IMR-90 (cell line): ENCODE measurements around the gene UBR7. TPM values are rescaled to one million over a fixed set of nuclear protein-coding genes. Genes with fewer than 3 reads are reported as not detected.

Source experiments
- ATAC-seq: fragments of 200-7000 bp; cut with Tn5 transposase; 2 replicates; pipeline ENCODE4 v1.9.1; 2020; ENCODE audit warnings: low read depth, mild to moderate bottlenecking, moderate library complexity
- BruUV-seq: library from RNA; stranded (reverse); fragments of 400-500 nt; replicated peaks from 2 replicates; lab custom pipeline; 2021; lab: Mats Ljungman, UMichigan
- CTCF ChIA-PET: fragments of 300-600 bp; formaldehyde crosslinking; extraction: SDS; loops from one replicate; lab custom pipeline; 2021; ENCODE audit warnings: antibody characterized with exemption; lab: Yijun Ruan, JAX
- POLR2A ChIA-PET: fragments of 300-600 bp; sonication (Branson Sonifier 250); formaldehyde crosslinking; loops from one replicate; lab custom pipeline; 2022; ENCODE audit warnings: antibody characterized with exemption; ENCODE audit not compliant: unreplicated experiment; lab: Charles Lee
- DNase-seq: peaks from one replicate; pipeline ENCODE4 v3.0.0; 2013
- H2AFZ ChIP-seq: replicated peaks from 2 replicates; pipeline ENCODE3; 2013; ENCODE audit warnings: low read length, mild to moderate bottlenecking; ENCODE audit not compliant: poor library complexity
- H2AK5ac ChIP-seq: 2 replicates; pipeline ENCODE4 v1.6.1; 2013; ENCODE audit warnings: low read depth, low read length, inconsistent platforms
- H2AK9ac ChIP-seq: replicated peaks from 2 replicates; pipeline ENCODE3; 2013; ENCODE audit warnings: mild to moderate bottlenecking, low read depth, low read length, moderate library complexity; ENCODE audit not compliant: poor library complexity
- H2BK120ac ChIP-seq: 2 replicates; pipeline ENCODE4 v1.6.1; 2013; ENCODE audit warnings: low read depth, low read length, inconsistent platforms
- H2BK15ac ChIP-seq: 3 replicates; pipeline ENCODE4 v1.6.1; 2013; ENCODE audit warnings: low read depth, low read length, inconsistent platforms
- H2BK20ac ChIP-seq: 2 replicates; pipeline ENCODE4 v1.6.1; 2013; ENCODE audit warnings: low read depth, mild to moderate bottlenecking, inconsistent platforms, low read length, moderate library complexity
- H2BK5ac ChIP-seq: 2 replicates; pipeline ENCODE4 v1.6.1; 2013; ENCODE audit warnings: mild to moderate bottlenecking, low read depth, low read length, inconsistent platforms; ENCODE audit not compliant: poor library complexity, severe bottlenecking
- H3K14ac ChIP-seq: replicated peaks from 2 replicates; pipeline ENCODE4 v1.6.1; 2013; ENCODE audit warnings: low read depth, low read length, inconsistent platforms
- H3K18ac ChIP-seq: 2 replicates; pipeline ENCODE4 v1.6.1; 2013; ENCODE audit warnings: low read depth, low read length, control low read depth
- H3K23ac ChIP-seq: 2 replicates; pipeline ENCODE4 v1.6.1; 2013; ENCODE audit warnings: low read depth, low read length, inconsistent platforms
- H3K27ac ChIP-seq: 2 replicates; pipeline ENCODE4 v1.5.1; 2013; ENCODE audit warnings: mild to moderate bottlenecking, control low read depth, low read length; ENCODE audit not compliant: insufficient read depth
- H3K27me3 ChIP-seq: 2 replicates; pipeline ENCODE4 v1.6.1; 2013; ENCODE audit warnings: low read length; ENCODE audit not compliant: control insufficient read depth, insufficient read depth
- H3K36me3 ChIP-seq: 2 replicates; pipeline ENCODE4 v1.6.1; 2013; ENCODE audit warnings: low read length, mixed read lengths; ENCODE audit not compliant: control insufficient read depth, insufficient read depth
- H3K4ac ChIP-seq: 2 replicates; pipeline ENCODE4 v1.6.1; 2013; ENCODE audit warnings: low read depth, low read length, inconsistent platforms
- H3K4me1 ChIP-seq: 2 replicates; pipeline ENCODE4 v1.6.1; 2013; ENCODE audit warnings: low read length, mixed read lengths; ENCODE audit not compliant: control insufficient read depth, insufficient read depth
- H3K4me2 ChIP-seq: 2 replicates; pipeline ENCODE4 v1.6.1; 2013; ENCODE audit warnings: low read depth, mild to moderate bottlenecking, control low read depth, low read length, moderate library complexity
- H3K4me3 ChIP-seq: 2 replicates; pipeline ENCODE4 v1.5.1; 2013; ENCODE audit warnings: low read depth, mild to moderate bottlenecking, control low read depth, low read length, moderate library complexity; ENCODE audit not compliant: insufficient read depth
- H3K56ac ChIP-seq: 2 replicates; pipeline ENCODE4 v1.6.1; 2013; ENCODE audit warnings: low read length, inconsistent platforms; ENCODE audit not compliant: insufficient read depth; ENCODE audit errors: extremely low read depth
- H3K79me1 ChIP-seq, 2 experiments: 2 replicates each; pipeline ENCODE4 v1.6.1; 2013; ENCODE audit warnings: low read length in 2 of 2, inconsistent platforms in 1 of 2, low read depth in 1 of 2
- H3K9ac ChIP-seq: 2 replicates; pipeline ENCODE4 v1.6.1; 2013; ENCODE audit warnings: low read depth, low read length, control low read depth
- H3K9me1 ChIP-seq: 2 replicates; pipeline ENCODE4 v1.6.1; 2013; ENCODE audit warnings: low read length, inconsistent platforms; ENCODE audit not compliant: insufficient read depth
- H3K9me3 ChIP-seq: 2 replicates; pipeline ENCODE4 v1.6.1; 2013; ENCODE audit warnings: low read length; ENCODE audit not compliant: control insufficient read depth, insufficient read depth
- H4K20me1 ChIP-seq: 2 replicates; pipeline ENCODE4 v1.6.1; 2013; ENCODE audit warnings: low read length, inconsistent platforms; ENCODE audit not compliant: insufficient read depth
- H4K5ac ChIP-seq: 2 replicates; pipeline ENCODE4 v1.6.1; 2013; ENCODE audit warnings: mild to moderate bottlenecking, low read depth, low read length, control low read depth
- H4K8ac ChIP-seq, 2 experiments: 2 replicates each; pipeline ENCODE4 v1.6.1; 2013; ENCODE audit warnings: low read depth in 2 of 2, low read length in 2 of 2, control low read depth in 1 of 2, inconsistent platforms in 1 of 2
- H4K91ac ChIP-seq: 2 replicates; pipeline ENCODE4 v1.6.1; 2013; ENCODE audit warnings: low read depth, low read length, inconsistent platforms; ENCODE audit not compliant: insufficient read depth
- BHLHE40 ChIP-seq: fragments of 150-350 bp; IDR thresholded peaks from 2 replicates; pipeline ENCODE4 v1.6.1; 2016; ENCODE audit warnings: mild to moderate bottlenecking, low read depth, low read length
- CEBPB ChIP-seq: IDR thresholded peaks from 2 replicates; pipeline ENCODE4 v1.6.1; 2012; ENCODE audit warnings: low read depth, low read length, improper control_type of control experiment
- CHD1 ChIP-seq: IDR thresholded peaks from 2 replicates; pipeline ENCODE4 v1.6.1; 2012; ENCODE audit warnings: low read depth, low read length, improper control_type of control experiment
- FOS ChIP-seq: fragments of 150-350 bp; IDR thresholded peaks from 2 replicates; pipeline ENCODE4 v1.6.1; 2016; ENCODE audit warnings: low read depth, low read length
- MAFK ChIP-seq: IDR thresholded peaks from 2 replicates; pipeline ENCODE4 v1.6.1; 2012; ENCODE audit warnings: low read depth, low read length, improper control_type of control experiment
- MAZ ChIP-seq: IDR thresholded peaks from 2 replicates; pipeline ENCODE4 v1.6.1; 2012; ENCODE audit warnings: low read depth, mild to moderate bottlenecking, low read length, improper control_type of control experiment, moderate library complexity, borderline replicate concordance
- MXI1 ChIP-seq: IDR thresholded peaks from 2 replicates; pipeline ENCODE4 v1.6.1; 2012; ENCODE audit warnings: low read depth, mild to moderate bottlenecking, low read length, moderate library complexity, borderline replicate concordance
- NFE2L2 ChIP-seq: fragments of 150-350 bp; IDR thresholded peaks from 2 replicates; pipeline ENCODE4 v1.6.1; 2016; ENCODE audit warnings: low read depth, mild to moderate bottlenecking, low read length
- POLR2A ChIP-seq: IDR thresholded peaks from 2 replicates; pipeline ENCODE4 v1.6.1; 2012; ENCODE audit warnings: mild to moderate bottlenecking, low read depth, low read length
- RAD21 ChIP-seq: IDR thresholded peaks from 2 replicates; pipeline ENCODE4 v1.6.1; 2012; ENCODE audit warnings: low read length, improper control_type of control experiment
- RCOR1 ChIP-seq: IDR thresholded peaks from 2 replicates; pipeline ENCODE4 v1.6.1; 2012; ENCODE audit warnings: mild to moderate bottlenecking, low read length, improper control_type of control experiment; ENCODE audit not compliant: insufficient replicate concordance
- RFX5 ChIP-seq: IDR thresholded peaks from 2 replicates; pipeline ENCODE4 v1.8.0; 2012; ENCODE audit warnings: low read depth, mild to moderate bottlenecking, low read length, moderate library complexity
- SMC3 ChIP-seq: fragments of 150-350 bp; IDR thresholded peaks from 2 replicates; pipeline ENCODE4 v1.6.1; 2016; ENCODE audit warnings: low read depth, mild to moderate bottlenecking, antibody characterized with exemption, low read length, moderate library complexity
- WGBS, 2 experiments: methylation state at CpG; one replicate each; pipeline versions ENCODE4 v1.1.5 to v1.1.7; 2013; ENCODE audit warnings: missing lambda C conversion rate in 2 of 2; ENCODE audit not compliant: insufficient read length in 1 of 2; ENCODE audit errors: extremely low coverage in 2 of 2; 5-methylcytosine and 5-hydroxymethylcytosine counted together
- dilution Hi-C: fragments of 300-500 bp; cut with HindIII; formaldehyde crosslinking; loops from one replicate; pipeline ENCODE4 v1.14.3; 2018; ENCODE audit warnings: low sequenced_read_pairs; ENCODE audit not compliant: unreplicated experiment
- in situ Hi-C: fragments of 300-500 bp; cut with MboI; formaldehyde crosslinking; loops from 3 replicates; pipeline ENCODE4 v1.14.3; 2019; ENCODE audit warnings: low sequenced_read_pairs, inconsistent platforms, mixed read lengths
- intact Hi-C: fragments of 100-400 bp; cut with micrococcal nuclease; formaldehyde crosslinking; loops from 2 replicates; pipeline ENCODE4 v1.10.0; 2022
- polyA plus RNA-seq, 3 experiments: library from polyadenylated mRNA; depleted of rRNA; stranded (reverse); fragments of >200 nt; gene quantifications; 2 replicates each; pipeline ENCODE4 v1.2.3, GENCODE V29; 2012; ENCODE audit warnings: low replicate concordance in 1 of 3
- total RNA-seq: library from RNA; depleted of rRNA; stranded (reverse); fragments of >200 nt; gene quantifications from 2 replicates; pipeline ENCODE4 v1.2.3, GENCODE V29; 2012
- TF ChIP-seq, protein P1 (sequence below): conservative IDR thresholded peaks from 2 replicates; pipeline ENCODE4 v1.5.1; 2012; ENCODE audit warnings: mild to moderate bottlenecking, low read depth, low read length, improper control_type of control experiment
- TF ChIP-seq, protein P2 (sequence below): fragments of 150-350 bp; IDR thresholded peaks from 2 replicates; pipeline ENCODE4 v1.6.1; 2016; ENCODE audit warnings: low read depth, mild to moderate bottlenecking, low read length, moderate library complexity, borderline replicate concordance
- TF ChIP-seq, protein P3 (sequence below): fragments of 150-350 bp; IDR thresholded peaks from 2 replicates; pipeline ENCODE4 v1.6.1; 2017; ENCODE audit warnings: mild to moderate bottlenecking, antibody characterized with exemption, low read length, low read depth

The UBR7 gene
- total and polyA plus RNA-seq, 2 of the 4 experiments (the other 2 are of a cell fraction), result 24.2 to 29.4 TPM

DNA sequence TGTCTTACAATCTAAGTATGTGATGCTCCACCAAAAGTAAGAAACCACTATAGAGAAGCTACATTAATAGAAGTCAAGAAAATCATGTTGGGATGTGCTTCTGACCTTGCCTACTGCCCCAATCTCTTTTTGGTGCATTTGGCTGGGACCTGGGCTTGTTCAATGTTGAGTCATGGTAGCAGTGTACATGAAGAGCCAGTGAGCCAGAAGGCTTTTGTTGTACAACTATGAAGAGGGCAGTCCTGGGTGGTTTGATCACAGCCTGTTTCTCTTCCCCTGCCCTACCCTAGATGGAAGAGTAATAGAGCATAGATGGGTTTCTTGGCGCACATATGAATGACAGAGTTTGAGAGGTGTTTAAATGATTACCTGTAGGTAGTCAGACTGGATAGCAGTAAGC, 56.4 kb downstream of the UBR7 start:
- H4K91ac ChIP-seq, result no peak overlapping the region
- H3K79me1 ChIP-seq, result peaks cover 29 to 53% of the 10 kb centered on the region in 2 experiments
- H3K4me1 ChIP-seq, result peaks cover 17% of the 10 kb centered on the region
- H4K5ac ChIP-seq, result no peak overlapping the region
- intact Hi-C loops (no loop called here), in situ Hi-C loops (no loop called here), dilution Hi-C loops (no loop called here)
- H3K18ac ChIP-seq, result no peak overlapping the region; the same call in 1 of the 2 replicates
- DNase-seq, result peak; percentile 47
- no peaks in the 10 kb centered on the region for H3K27me3 ChIP-seq
- H2BK20ac ChIP-seq, result no peak overlapping the region
- H3K4me2 ChIP-seq, result no peak overlapping the region; the same call in 1 of the 2 replicates
- H3K36me3 ChIP-seq, result peaks cover 4% of the 10 kb centered on the region
- WGBS, 2 experiments, result no CpG with 5 or more reads among the region's 1 CpG
- no peak overlapping the region for H2BK5ac ChIP-seq
- no peak overlapping the region for H3K56ac ChIP-seq
- H2BK15ac ChIP-seq, result no peak overlapping the region
- H2BK120ac ChIP-seq, result no peak overlapping the region
- H4K8ac ChIP-seq, result no peak overlapping the region
- ChIA-PET POLR2A (no interaction called here), CTCF (no interaction called here)
- H3K4me3 ChIP-seq, result no peak overlapping the region
- no peak overlapping the region for H3K27ac ChIP-seq
- BruUV-seq, result no TSS peak
- ATAC-seq, result no peak
- H3K14ac ChIP-seq, result no peak overlapping the region
- peaks cover 4% of the 10 kb centered on the region; the same call in 1 of the 2 replicates for H4K20me1 ChIP-seq
- no peak overlapping the region for H2AK9ac ChIP-seq
- no peak overlapping the region for H3K9ac ChIP-seq
- H3K9me3 ChIP-seq, result no peaks in the 10 kb centered on the region
- H2AFZ ChIP-seq, result no peak overlapping the region
- no peak overlapping the region for H3K4ac ChIP-seq
- TF ChIP-seq BHLHE40 (no peak), MAZ (no peak), RFX5 (no peak), MAFK (no peak), POLR2A (no peak), SMC3 (no peak), RCOR1 (no peak), NFE2L2 (no peak), RAD21 (no peak), MXI1 (no peak), CEBPB (no peak), FOS (no peak), CHD1 (no peak)
- TF ChIP-seq, protein P1, sequence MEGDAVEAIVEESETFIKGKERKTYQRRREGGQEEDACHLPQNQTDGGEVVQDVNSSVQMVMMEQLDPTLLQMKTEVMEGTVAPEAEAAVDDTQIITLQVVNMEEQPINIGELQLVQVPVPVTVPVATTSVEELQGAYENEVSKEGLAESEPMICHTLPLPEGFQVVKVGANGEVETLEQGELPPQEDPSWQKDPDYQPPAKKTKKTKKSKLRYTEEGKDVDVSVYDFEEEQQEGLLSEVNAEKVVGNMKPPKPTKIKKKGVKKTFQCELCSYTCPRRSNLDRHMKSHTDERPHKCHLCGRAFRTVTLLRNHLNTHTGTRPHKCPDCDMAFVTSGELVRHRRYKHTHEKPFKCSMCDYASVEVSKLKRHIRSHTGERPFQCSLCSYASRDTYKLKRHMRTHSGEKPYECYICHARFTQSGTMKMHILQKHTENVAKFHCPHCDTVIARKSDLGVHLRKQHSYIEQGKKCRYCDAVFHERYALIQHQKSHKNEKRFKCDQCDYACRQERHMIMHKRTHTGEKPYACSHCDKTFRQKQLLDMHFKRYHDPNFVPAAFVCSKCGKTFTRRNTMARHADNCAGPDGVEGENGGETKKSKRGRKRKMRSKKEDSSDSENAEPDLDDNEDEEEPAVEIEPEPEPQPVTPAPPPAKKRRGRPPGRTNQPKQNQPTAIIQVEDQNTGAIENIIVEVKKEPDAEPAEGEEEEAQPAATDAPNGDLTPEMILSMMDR, result no peak
- TF ChIP-seq, protein P2, sequence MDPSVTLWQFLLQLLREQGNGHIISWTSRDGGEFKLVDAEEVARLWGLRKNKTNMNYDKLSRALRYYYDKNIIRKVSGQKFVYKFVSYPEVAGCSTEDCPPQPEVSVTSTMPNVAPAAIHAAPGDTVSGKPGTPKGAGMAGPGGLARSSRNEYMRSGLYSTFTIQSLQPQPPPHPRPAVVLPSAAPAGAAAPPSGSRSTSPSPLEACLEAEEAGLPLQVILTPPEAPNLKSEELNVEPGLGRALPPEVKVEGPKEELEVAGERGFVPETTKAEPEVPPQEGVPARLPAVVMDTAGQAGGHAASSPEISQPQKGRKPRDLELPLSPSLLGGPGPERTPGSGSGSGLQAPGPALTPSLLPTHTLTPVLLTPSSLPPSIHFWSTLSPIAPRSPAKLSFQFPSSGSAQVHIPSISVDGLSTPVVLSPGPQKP, result no peak
- TF ChIP-seq, protein P3, sequence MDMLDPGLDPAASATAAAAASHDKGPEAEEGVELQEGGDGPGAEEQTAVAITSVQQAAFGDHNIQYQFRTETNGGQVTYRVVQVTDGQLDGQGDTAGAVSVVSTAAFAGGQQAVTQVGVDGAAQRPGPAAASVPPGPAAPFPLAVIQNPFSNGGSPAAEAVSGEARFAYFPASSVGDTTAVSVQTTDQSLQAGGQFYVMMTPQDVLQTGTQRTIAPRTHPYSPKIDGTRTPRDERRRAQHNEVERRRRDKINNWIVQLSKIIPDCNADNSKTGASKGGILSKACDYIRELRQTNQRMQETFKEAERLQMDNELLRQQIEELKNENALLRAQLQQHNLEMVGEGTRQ, result no peak
- no peak overlapping the region for H3K23ac ChIP-seq
- no peak overlapping the region for H2AK5ac ChIP-seq
- peaks cover 3% of the 10 kb centered on the region for H3K9me1 ChIP-seq
